ENCODE results near the gene TMEM235.

GRCh38 chr17:78196716-78197115 is 34.7 kb upstream of the TMEM235 start:
- TF ChIP-seq CTCF (IDR thresholded peaks at IDR 0.05; ENCODE audit: extremely low read depth in 1 of 2, insufficient read depth in 1 of 2, low read depth in 1 of 2, low read length in 2 of 2) (no peak), FOS (IDR thresholded peaks at IDR 0.05; ENCODE audit: borderline replicate concordance, insufficient read depth, low read length) (no peak), POLR2A (IDR thresholded peaks at IDR 0.05; ENCODE audit: low read depth, low read length) (no peak), EZH2 (IDR thresholded peaks at IDR 0.05; ENCODE audit: borderline replicate concordance, low read depth, low read length, severe bottlenecking) (no peak), MAX (IDR thresholded peaks at IDR 0.05; ENCODE audit: insufficient read depth, insufficient read length) (no peak)
